Mucosa of descending colon (tissue), 3 donors: ENCODE results near the gene SGMS1. TPM values are rescaled to one million over a fixed set of nuclear protein-coding genes. Genes with fewer than 3 reads are reported as not detected.

Experiments used
- ATAC-seq: fragments of 200-7000 bp; cut with Tn5 transposase; one replicate; pipeline ENCODE4 v1.9.1; 2020; ENCODE audit warnings: mild to moderate bottlenecking, moderate library complexity
- DNase-seq, 3 donors: peaks; one replicate each; pipeline ENCODE4 v3.0.0-alpha.2; 2020
- H3K36me3 ChIP-seq: fragments of 200-600 bp; one replicate; pipeline ENCODE4 v1.8.0; 2021; ENCODE audit warnings: low read depth, mild to moderate bottlenecking
- H3K4me1 ChIP-seq: fragments of 200-600 bp; one replicate; pipeline ENCODE4 v1.8.0; 2021; ENCODE audit warnings: low read depth, mild to moderate bottlenecking
- H3K4me3 ChIP-seq: fragments of 200-600 bp; one replicate; pipeline ENCODE4 v1.8.0; 2021; ENCODE audit warnings: mild to moderate bottlenecking
- H3K9me3 ChIP-seq: fragments of 200-600 bp; one replicate; pipeline ENCODE4 v1.8.0; 2021; ENCODE audit warnings: mild to moderate bottlenecking
- intact Hi-C, 2 donors: fragments of 100-400 bp; cut with DNase I in 1 of 2; cut with micrococcal nuclease in 1 of 2; formaldehyde crosslinking; loops; one replicate each; pipeline versions ENCODE4 v1.11.0 to v1.11.1; 2022; cut with DNase I, micrococcal nuclease
- total RNA-seq, 3 donors: library from RNA; stranded (reverse); fragmentation: NEBNext Ultra II Directional in 2 of 3; extraction: Animal tissue kit (Norgen Biotek cat#: 25700) in 2 of 3; gene quantifications; one replicate each; pipeline versions ENCODE4 v1.2.1 to v1.2.4, GENCODE V29; 2021 to 2023
- TF ChIP-seq, protein P1 (sequence below): fragments of 200-600 bp; IDR thresholded peaks from one replicate; pipeline ENCODE4 v1.8.0; 2022; ENCODE audit warnings: antibody characterized with exemption, mild to moderate bottlenecking
- donor health status: DM: no; HTN: no; CAD: no; lungs with moderate emphysema.
- donor health status: DM: no; HTN: no; CAD: no.
- donor health status: DM: no; HTN: yes; CAD: no.

SGMS1 gene
- total RNA-seq, 3 donors from 2014 or later = 14.4 to 28.4 (median 20.0) TPM

DNA sequence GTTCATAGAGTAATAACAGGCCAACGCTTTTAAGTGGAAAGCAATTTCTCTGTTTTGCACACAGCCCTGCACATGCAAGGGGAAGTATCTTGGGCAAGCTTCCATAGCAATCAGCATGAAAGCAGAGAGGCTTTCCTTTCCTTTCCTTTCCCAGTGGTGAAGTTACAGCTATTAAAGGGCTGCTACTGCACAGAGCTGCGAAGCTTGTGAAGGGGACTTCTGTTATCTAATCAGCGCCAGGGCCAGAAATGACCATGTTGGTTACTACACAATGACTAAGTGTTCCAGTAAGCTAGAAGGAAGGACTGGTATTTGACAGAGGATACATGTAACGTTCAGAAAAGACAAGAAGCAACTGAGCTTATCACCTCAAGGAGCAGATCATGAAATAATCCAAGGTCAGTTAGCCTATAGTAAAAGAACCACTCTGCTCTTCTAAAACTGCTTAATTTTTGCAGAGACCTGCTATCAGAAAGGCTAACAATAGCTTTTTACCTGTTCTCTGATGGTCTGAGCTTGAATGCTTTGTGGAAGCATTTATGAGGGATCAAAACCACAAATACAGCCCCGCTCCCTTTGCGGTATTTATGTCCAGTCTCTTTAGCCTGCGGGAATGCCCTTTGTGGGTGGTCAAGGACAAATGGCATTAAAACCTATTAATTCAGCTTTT is 45.9 kb downstream of the SGMS1 start:
- ATAC-seq (peak; percentile 84), DNase-seq (peak in 1 of 3 donors; percentile 62)
- peaks cover 29% of the 10 kb centered on the region for H3K4me1 ChIP-seq
- no peak overlapping the region for H3K4me3 ChIP-seq
- intact Hi-C loops = no loop called here
- no peaks in the 10 kb centered on the region for H3K9me3 ChIP-seq
- TF ChIP-seq, protein P1, sequence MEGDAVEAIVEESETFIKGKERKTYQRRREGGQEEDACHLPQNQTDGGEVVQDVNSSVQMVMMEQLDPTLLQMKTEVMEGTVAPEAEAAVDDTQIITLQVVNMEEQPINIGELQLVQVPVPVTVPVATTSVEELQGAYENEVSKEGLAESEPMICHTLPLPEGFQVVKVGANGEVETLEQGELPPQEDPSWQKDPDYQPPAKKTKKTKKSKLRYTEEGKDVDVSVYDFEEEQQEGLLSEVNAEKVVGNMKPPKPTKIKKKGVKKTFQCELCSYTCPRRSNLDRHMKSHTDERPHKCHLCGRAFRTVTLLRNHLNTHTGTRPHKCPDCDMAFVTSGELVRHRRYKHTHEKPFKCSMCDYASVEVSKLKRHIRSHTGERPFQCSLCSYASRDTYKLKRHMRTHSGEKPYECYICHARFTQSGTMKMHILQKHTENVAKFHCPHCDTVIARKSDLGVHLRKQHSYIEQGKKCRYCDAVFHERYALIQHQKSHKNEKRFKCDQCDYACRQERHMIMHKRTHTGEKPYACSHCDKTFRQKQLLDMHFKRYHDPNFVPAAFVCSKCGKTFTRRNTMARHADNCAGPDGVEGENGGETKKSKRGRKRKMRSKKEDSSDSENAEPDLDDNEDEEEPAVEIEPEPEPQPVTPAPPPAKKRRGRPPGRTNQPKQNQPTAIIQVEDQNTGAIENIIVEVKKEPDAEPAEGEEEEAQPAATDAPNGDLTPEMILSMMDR = no peak
- H3K36me3 ChIP-seq = no peaks in the 10 kb centered on the region

DNA sequence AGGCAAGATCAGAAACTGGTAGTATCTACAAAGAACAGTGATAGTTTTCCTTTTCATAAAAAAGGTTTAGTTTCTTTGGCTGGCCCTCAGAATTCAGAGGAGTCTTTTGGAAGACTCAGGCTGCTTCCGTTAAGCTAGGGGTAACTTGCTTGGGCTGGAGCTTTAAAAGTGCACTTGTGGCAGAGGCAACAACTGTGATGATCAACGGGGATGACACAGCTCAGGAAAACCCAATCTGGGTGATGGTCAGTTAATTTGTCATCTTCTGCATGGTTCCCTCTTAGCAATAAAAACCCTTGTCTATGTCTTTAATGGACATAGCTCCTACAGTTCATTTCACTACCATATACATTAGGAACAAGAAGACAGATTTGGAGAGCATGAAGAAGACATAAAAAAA is 46.7 kb downstream of the SGMS1 start:
- Histone ChIP-seq H3K36me3 (no peaks in the 10 kb centered on the region), H3K4me3 (no peak overlapping the region), H3K9me3 (no peaks in the 10 kb centered on the region), H3K4me1 (peaks cover 29% of the 10 kb centered on the region)
- intact Hi-C loops = no loop called here
- no peak for DNase-seq
- ATAC-seq = no peak
- TF ChIP-seq, protein P1 = no peak

DNA sequence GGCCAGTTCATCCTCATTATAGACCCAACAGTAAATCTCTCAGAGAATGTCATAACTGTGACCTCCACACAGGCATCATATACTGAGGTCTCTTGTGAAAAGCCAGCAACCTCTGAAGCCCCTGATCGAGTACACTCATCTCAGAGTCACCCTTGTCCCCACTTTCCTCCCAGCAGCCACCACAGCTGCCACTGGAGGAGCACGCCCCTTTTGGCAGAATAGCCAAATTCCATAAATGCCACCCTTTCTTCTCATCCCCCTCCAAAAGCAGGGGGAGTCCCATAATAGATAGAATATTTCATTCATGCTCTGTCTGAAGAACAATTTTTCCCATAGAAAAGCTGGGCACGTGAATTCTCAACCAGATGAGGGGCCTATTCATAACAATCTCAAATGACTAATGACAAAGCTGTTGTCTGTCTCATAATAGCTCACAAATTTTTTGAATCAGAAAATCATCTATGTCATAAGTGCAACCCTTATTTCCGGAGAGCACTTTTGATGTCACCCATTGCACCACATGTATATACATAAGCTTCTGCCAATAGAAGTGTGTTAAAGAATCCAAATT is 47.4 kb downstream of the SGMS1 start:
- no peak overlapping the region for H3K4me3 ChIP-seq
- TF ChIP-seq, protein P1 = no peak
- DNase-seq (no peak), ATAC-seq (no peak)
- intact Hi-C loops = no loop called here
- no peaks in the 10 kb centered on the region for H3K9me3 ChIP-seq
- no peaks in the 10 kb centered on the region for H3K36me3 ChIP-seq
- H3K4me1 ChIP-seq = peaks cover 29% of the 10 kb centered on the region

DNA sequence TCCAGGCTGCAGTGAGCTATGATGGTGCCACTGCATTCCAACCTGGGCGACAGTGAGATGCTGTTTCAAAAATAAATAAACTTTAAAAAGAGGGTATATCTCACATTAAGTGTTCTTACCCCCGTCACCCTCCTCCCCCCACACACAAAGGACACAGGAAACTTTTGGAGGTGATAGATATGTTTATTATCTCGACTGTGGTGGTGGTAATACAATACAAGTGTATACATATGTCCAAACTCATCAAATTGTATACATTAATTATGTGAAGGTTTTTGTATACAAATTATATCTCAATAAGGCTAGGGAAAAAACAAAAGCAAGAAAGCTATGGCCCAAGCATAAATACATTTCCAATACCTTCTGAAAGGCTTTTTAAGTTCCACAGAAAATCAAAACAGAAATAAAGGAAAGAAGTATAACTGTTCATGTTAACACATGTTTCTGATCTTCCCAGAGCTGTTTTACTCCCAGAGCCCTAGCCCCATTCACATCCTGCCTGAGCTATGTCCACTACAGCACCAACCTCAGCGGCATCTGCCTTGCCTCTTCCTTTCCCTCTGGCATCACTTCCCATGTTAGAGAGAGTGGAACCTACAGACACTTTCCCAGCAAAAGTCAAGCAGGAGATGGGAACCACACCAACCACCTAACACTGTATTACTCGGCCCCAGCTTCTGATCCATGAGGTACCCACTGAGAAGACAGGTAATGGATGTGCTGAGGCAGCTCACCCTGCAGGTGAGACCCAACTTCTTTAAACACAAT is 48.1 kb downstream of the SGMS1 start:
- TF ChIP-seq, protein P1 = no peak
- ATAC-seq (no peak), DNase-seq (no peak)
- intact Hi-C loops = no loop called here
- no peak overlapping the region for H3K4me3 ChIP-seq
- peaks cover 29% of the 10 kb centered on the region for H3K4me1 ChIP-seq
- no peaks in the 10 kb centered on the region for H3K36me3 ChIP-seq
- no peaks in the 10 kb centered on the region for H3K9me3 ChIP-seq

DNA sequence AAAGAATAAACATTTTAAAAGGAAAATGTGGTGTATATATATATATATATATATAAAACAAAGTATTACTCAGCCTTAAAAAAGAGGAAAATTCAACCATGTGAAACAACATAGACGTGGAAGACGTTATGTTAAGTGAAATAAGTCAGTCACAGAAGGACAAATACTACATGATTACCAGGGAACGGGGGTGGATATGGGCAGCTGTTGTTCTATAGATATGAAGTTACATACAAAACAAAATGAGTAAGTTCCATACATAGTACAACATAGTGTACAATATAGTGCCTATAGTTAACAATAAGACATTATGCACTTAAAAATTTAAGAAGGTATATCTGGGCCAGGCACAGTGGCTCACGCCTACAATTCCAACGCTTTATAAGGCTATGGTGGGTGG is 48.8 kb downstream of the SGMS1 start:
- DNase-seq (no peak), ATAC-seq (no peak)
- TF ChIP-seq, protein P1 = no peak
- no peaks in the 10 kb centered on the region for H3K36me3 ChIP-seq
- intact Hi-C loops = no loop called here
- no peak overlapping the region for H3K4me3 ChIP-seq
- no peaks in the 10 kb centered on the region for H3K9me3 ChIP-seq
- peaks cover 23% of the 10 kb centered on the region for H3K4me1 ChIP-seq
